Lung microvascular endothelial cell (primary cell): ENCODE data around the gene CTRB2. TPM values are rescaled to one million over a fixed set of nuclear protein-coding genes. Genes with fewer than 3 reads are reported as not detected.
"Not testable (repeated sequence)": the region's sequence is repeated elsewhere in the genome, so short reads cannot be mapped to it uniquely, and the experiment has no call there.

Experiments used
- DNase-seq, 2 donors: peaks; one replicate each; pipeline versions ENCODE4 v3.0.0 to v3.0.0-alpha.2; 2010; ENCODE audit warnings: low read depth in 2 of 2
- total RNA-seq: library from RNA; depleted of rRNA; stranded (reverse); fragments of >200 nt; gene quantifications from 2 replicates; pipeline ENCODE4 v1.2.1, GENCODE V29; 2014

Gene CTRB2
- total RNA-seq, 1 donor from 2014 or later, result not detected

GRCh38 chr16:75227361-75228142, 20.6 kb upstream of the CTRB2 start:
- DNase-seq, result peak in 1 of 2 donors; percentile 36

- DNase-seq, result peak in 1 of 2 donors; percentile 45
These were observed 19.8 kb upstream of the CTRB2 start for GRCh38 chr16:75226550-75227360.

- peak in 1 of 2 donors; percentile 38 for DNase-seq
These were observed 18.9 kb upstream of the CTRB2 start for GRCh38 chr16:75225678-75226515.

GRCh38 chr16:75225092-75225491, 18.1 kb upstream of the CTRB2 start:
- DNase-seq, result peak in 1 of 2 donors; percentile 27

GRCh38 chr16:75224306-75225082, 17.5 kb upstream of the CTRB2 start:
- DNase-seq, result peak in 1 of 2 donors; percentile 49

GRCh38 chr16:75223129-75223528, 16.2 kb upstream of the CTRB2 start:
- DNase-seq, result not testable (repeated sequence)

- no peak for DNase-seq
These were observed 15.4 kb upstream of the CTRB2 start for GRCh38 chr16:75222271-75222783.

GRCh38 chr16:75219838-75220237, 12.9 kb upstream of the CTRB2 start:
- no peak for DNase-seq

GRCh38 chr16:75219088-75219487, 12.1 kb upstream of the CTRB2 start:
- DNase-seq, result no peak

- no peak for DNase-seq
These were observed 11.5 kb upstream of the CTRB2 start, which contains the start of gene CTRB1 for GRCh38 chr16:75218256-75219076. TSS of gene CTRB1 (plus strand) at chr16:75218988. CDS start at chr16:75219008, 20 bp downstream.

GRCh38 chr16:75217389-75217851, 10.5 kb upstream of the CTRB2 start:
- DNase-seq, result no peak

GRCh38 chr16:75216576-75216975, 9.6 kb upstream of the CTRB2 start:
- no peak for DNase-seq

GRCh38 chr16:75216127-75216526, 9.2 kb upstream of the CTRB2 start:
- DNase-seq, result no peak

- DNase-seq, result not testable (repeated sequence)
These were observed 4.3 kb upstream of the CTRB2 start for GRCh38 chr16:75211286-75211685.

- no peak for DNase-seq
These were observed 3.0 kb upstream of the CTRB2 start for GRCh38 chr16:75209944-75210343.

- not testable (repeated sequence) for DNase-seq
These were observed 2.6 kb upstream of the CTRB2 start for GRCh38 chr16:75209514-75209913.

GRCh38 chr16:75208861-75209505, 2.0 kb upstream of the CTRB2 start:
- DNase-seq, result no peak

- no peak for DNase-seq
These were observed 1.4 kb upstream of the CTRB2 start for GRCh38 chr16:75208242-75208825.

- DNase-seq, result no peak
These were observed 870 bp upstream of the CTRB2 start for GRCh38 chr16:75207831-75208230.
